Suppressor macrophage (primary cell): ENCODE measurements around the gene ZNF432.
A peak's percentile ranks its signal among the peaks of the same experiment; 100 is the strongest.
"Not testable (repeated sequence)": the region's sequence is repeated elsewhere in the genome, so short reads cannot be mapped to it uniquely, and the experiment has no call there.

ENCODE experiments used
- DNase-seq, 4 experiments: peaks; one replicate each; pipeline ENCODE4 v3.0.0-alpha.2; 2020 to 2022
- total RNA-seq, 17 experiments: gene quantifications; one replicate each; lab custom pipeline; 2026; ENCODE audit warnings: mixed read lengths in 6 of 17, inconsistent platforms in 3 of 17; lab: John Stamatoyannopoulos, UW

Gene ZNF432
- 3.9 to 32.4 (median 11.2) reads per million in 17 experiments for total RNA-seq

GRCh38 chr19:52048555-52049501 lies at the start of gene ZNF432:
TSS of gene ZNF432 (minus strand) at chr19:52048838. CDS start at chr19:52046868, 1,970 bp downstream.
- DNase-seq = peak; percentile 98

- peak in 1 of 4 experiments; percentile 31 for DNase-seq
Observed at GRCh38 chr19:52096416-52096815, 47.8 kb upstream of the ZNF432 start.

GRCh38 chr19:52095172-52096014 lies 46.8 kb upstream of the ZNF432 start, which contains the start of gene ZNF841:
TSS of gene ZNF841 (minus strand) at chr19:52095765. CDS start at chr19:52084801, 10,964 bp downstream.
- DNase-seq = peak; percentile 88 to 94 (median 90)

GRCh38 chr19:52094526-52095130 lies 46.0 kb upstream of the ZNF432 start:
- no peak for DNase-seq

- DNase-seq = peak in 2 of 4 experiments; percentile 23 to 32
Observed at GRCh38 chr19:52086481-52086880, 37.8 kb upstream of the ZNF432 start.

- DNase-seq = no peak
Observed at GRCh38 chr19:52070496-52070895, 21.9 kb upstream of the ZNF432 start.

- no peak for DNase-seq
Observed at GRCh38 chr19:52069653-52070052, 21.0 kb upstream of the ZNF432 start.

GRCh38 chr19:52066258-52066863 lies 17.7 kb upstream of the ZNF432 start:
- DNase-seq = no peak

- DNase-seq = no peak
Observed at GRCh38 chr19:52065399-52065798, 16.8 kb upstream of the ZNF432 start.

GRCh38 chr19:52056480-52056879 lies 7.8 kb upstream of the ZNF432 start:
- not testable (repeated sequence) for DNase-seq

- DNase-seq = not testable (repeated sequence)
Observed at GRCh38 chr19:52051736-52052135, 3.1 kb upstream of the ZNF432 start.

- no peak for DNase-seq
Observed at GRCh38 chr19:52039169-52039568, 9.5 kb downstream of the ZNF432 start.

- no peak for DNase-seq
Observed at GRCh38 chr19:52034051-52034728, 14.4 kb downstream of the ZNF432 start.

GRCh38 chr19:52028780-52029123 lies 19.9 kb downstream of the ZNF432 start:
- no peak for DNase-seq

GRCh38 chr19:52028027-52028779 lies 20.4 kb downstream of the ZNF432 start, which contains the start of gene ZNF614:
TSS of gene ZNF614 (minus strand) at chr19:52028379. CDS start at chr19:52025745, 2,634 bp downstream.
- DNase-seq = peak; percentile 89 to 94 (median 92)

GRCh38 chr19:52026255-52026990 lies 22.2 kb downstream of the ZNF432 start:
- DNase-seq = not testable (repeated sequence)

GRCh38 chr19:52024478-52024877 lies 24.2 kb downstream of the ZNF432 start:
- not testable (repeated sequence) for DNase-seq

- no peak for DNase-seq
Observed at GRCh38 chr19:52022193-52022592, 26.4 kb downstream of the ZNF432 start.

- DNase-seq = no peak
Observed at GRCh38 chr19:52020506-52020905, 28.1 kb downstream of the ZNF432 start.

GRCh38 chr19:52010674-52011073 lies 38.0 kb downstream of the ZNF432 start:
- no peak for DNase-seq
